Cardiac muscle cell (in vitro differentiated cells and primary cell): ENCODE data around the gene DUSP16. TPM values are rescaled to one million over a fixed set of nuclear protein-coding genes. Genes with fewer than 3 reads are reported as not detected.

Experiments
- DNase-seq, 2 donors: peaks; one replicate each; pipeline versions ENCODE4 v3.0.0 to v3.0.0-alpha.2; 2010 to 2017; ENCODE audit warnings: low read depth in 1 of 2, low spot score in 1 of 2
- H3K27ac ChIP-seq: fragments of 200-600 bp; sonication (generic); 2 replicates; pipeline ENCODE4 v1.5.1; 2016
- H3K27me3 ChIP-seq: fragments of 200-600 bp; sonication (generic); 2 replicates; pipeline ENCODE4 v1.6.0; 2016; ENCODE audit warnings: control low read depth
- H3K36me3 ChIP-seq: fragments of 200-600 bp; sonication (generic); 2 replicates; pipeline ENCODE4 v1.5.1; 2016; ENCODE audit warnings: control low read depth
- H3K4me1 ChIP-seq: fragments of 200-600 bp; sonication (generic); 2 replicates; pipeline ENCODE4 v1.8.1; 2017; ENCODE audit warnings: low read depth, mild to moderate bottlenecking, mixed run types
- H3K4me3 ChIP-seq: fragments of 200-600 bp; sonication (generic); 2 replicates; pipeline ENCODE4 v1.5.1; 2016; ENCODE audit warnings: mild to moderate bottlenecking
- H3K9me3 ChIP-seq: fragments of 200-600 bp; sonication (generic); 2 replicates; pipeline ENCODE4 v1.5.1; 2017; ENCODE audit warnings: low read depth, mild to moderate bottlenecking, control low read depth
- CTCF ChIP-seq: IDR thresholded peaks from 2 replicates; pipeline ENCODE4 v1.5.1; 2012; ENCODE audit warnings: low read depth, mild to moderate bottlenecking, low read length
- polyA plus RNA-seq: library from polyadenylated mRNA; unstranded; fragments of >200 nt; fragmentation: Nextera tagmentation; extraction: Ambion mirVana; gene quantifications from 2 replicates; pipeline ENCODE4 v1.2.1, GENCODE V29; 2016
- total RNA-seq: library from RNA; depleted of rRNA; stranded (reverse); fragments of >200 nt; gene quantifications from 2 replicates; pipeline ENCODE4 v1.2.3, GENCODE V29; 2016

DUSP16 gene
- total and polyA plus RNA-seq, 2 experiments from 2014 or later: 5.9 to 28.1 TPM

DNA sequence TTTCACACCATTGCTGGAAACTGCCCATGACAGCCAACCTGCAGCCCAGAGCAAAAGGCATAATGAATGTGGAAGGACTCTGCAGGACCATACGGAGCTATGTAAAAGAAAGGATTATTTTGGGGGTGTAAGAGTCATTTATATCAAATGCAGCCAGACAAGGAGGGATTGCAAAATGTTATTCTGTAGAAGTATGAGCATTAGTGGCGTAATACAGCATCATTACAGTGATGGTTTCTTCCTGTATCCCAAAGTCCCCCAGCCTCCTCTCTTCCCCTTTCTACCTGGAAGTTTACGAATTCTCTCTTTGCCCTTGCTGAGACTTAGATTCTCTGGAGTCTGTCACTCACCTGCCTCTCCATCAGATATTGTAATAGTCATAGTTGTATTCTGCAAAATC, 115.9 kb downstream of the DUSP16 start:
- no peak for DNase-seq
- H3K27ac ChIP-seq: no peak overlapping the region
- no peaks in the 10 kb centered on the region for H3K9me3 ChIP-seq
- no peaks in the 10 kb centered on the region for H3K27me3 ChIP-seq
- H3K36me3 ChIP-seq: no peaks in the 10 kb centered on the region
- TF ChIP-seq CTCF: no peak
- no peak overlapping the region for H3K4me3 ChIP-seq
- H3K4me1 ChIP-seq: peaks cover 24% of the 10 kb centered on the region

DNA sequence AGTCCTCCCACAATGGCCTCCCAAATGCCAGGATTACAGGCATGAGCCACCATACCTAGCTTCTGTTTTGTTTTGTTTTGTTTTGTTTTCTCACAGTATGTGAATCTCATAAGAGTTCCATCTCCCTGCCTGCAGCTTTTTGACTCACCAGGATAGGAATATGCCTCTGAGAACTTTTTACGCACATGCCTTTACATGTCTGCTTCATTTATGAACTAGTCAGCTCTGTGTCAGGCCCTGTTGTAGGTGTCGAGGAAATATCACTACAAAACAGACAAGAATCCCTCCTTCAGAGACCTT, 116.8 kb downstream of the DUSP16 start:
- H3K27ac ChIP-seq: no peak overlapping the region

GRCh38 chr12:12445165-12445881, 117.3 kb downstream of the DUSP16 start:
- Histone ChIP-seq H3K4me1 (peaks cover 39% of the 10 kb centered on the region), H3K4me3 (no peak overlapping the region), H3K36me3 (no peaks in the 10 kb centered on the region), H3K9me3 (no peaks in the 10 kb centered on the region), H3K27ac (no peak overlapping the region), H3K27me3 (no peaks in the 10 kb centered on the region)
- DNase-seq: no peak
- no peak for TF ChIP-seq CTCF

More for the DNA sequence above, 116.8 kb downstream of the DUSP16 start:
- no peaks in the 10 kb centered on the region for H3K9me3 ChIP-seq
- no peak for TF ChIP-seq CTCF
- DNase-seq: no peak
- H3K4me3 ChIP-seq: no peak overlapping the region
- H3K4me1 ChIP-seq: peaks cover 34% of the 10 kb centered on the region
- no peaks in the 10 kb centered on the region for H3K36me3 ChIP-seq
- no peaks in the 10 kb centered on the region for H3K27me3 ChIP-seq

GRCh38 chr12:12443431-12443878, 119.2 kb downstream of the DUSP16 start:
- no peak for TF ChIP-seq CTCF
- Histone ChIP-seq H3K9me3 (no peaks in the 10 kb centered on the region), H3K4me1 (peaks cover 43% of the 10 kb centered on the region), H3K27me3 (no peaks in the 10 kb centered on the region), H3K36me3 (no peaks in the 10 kb centered on the region), H3K4me3 (no peak overlapping the region), H3K27ac (no peak overlapping the region)
- DNase-seq: peak in 1 of 2 donors; percentile 76

DNA sequence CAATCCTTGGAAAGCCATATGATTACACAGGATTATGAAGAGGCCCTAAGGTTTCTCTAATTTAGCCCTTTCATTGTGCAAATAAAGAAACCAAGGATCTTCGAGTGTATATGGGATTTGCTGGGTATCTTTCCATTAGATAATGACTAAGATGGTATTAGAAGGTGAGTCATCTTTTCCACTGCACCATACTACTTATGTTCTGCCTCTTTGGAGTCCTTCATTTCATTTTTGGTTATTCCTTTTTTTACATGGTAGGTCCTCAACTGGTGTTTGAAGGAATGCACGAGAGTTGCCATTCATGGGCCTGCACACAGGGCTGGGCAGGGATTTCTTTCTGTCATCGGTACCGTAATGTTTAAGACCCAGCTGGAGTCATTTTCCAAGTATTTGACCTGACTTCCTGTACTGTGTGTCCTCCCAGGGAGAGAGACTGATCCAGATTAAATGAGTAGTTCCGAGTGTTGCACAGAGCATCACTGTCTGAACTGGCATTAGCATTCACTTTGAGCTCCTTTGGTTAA, 120.1 kb downstream of the DUSP16 start:
- Histone ChIP-seq H3K9me3 (no peaks in the 10 kb centered on the region), H3K4me3 (no peak overlapping the region)

More for the DNA sequence above, 120.1 kb downstream of the DUSP16 start:
- Histone ChIP-seq H3K4me1 (peaks cover 43% of the 10 kb centered on the region), H3K27ac (peak overlapping the region; percentile 59), H3K36me3 (no peaks in the 10 kb centered on the region), H3K27me3 (no peaks in the 10 kb centered on the region)
- peak in 1 of 2 donors; percentile 73 for DNase-seq
- no peak for TF ChIP-seq CTCF
